GM18951 (cell line): ENCODE results near the gene EIF1AX.
"Not testable (repeated sequence)": the region's sequence is repeated elsewhere in the genome, so short reads cannot be mapped to it uniquely, and the experiment has no call there.

Experiments
- POLR2A ChIP-seq: IDR thresholded peaks from 4 replicates; pipeline ENCODE4 v1.6.1; 2011; ENCODE audit warnings: mild to moderate bottlenecking; ENCODE audit not compliant: insufficient read length, insufficient read depth; ENCODE audit errors: extremely low read depth
- in situ Hi-C: fragments of 300-500 bp; cut with MboI; formaldehyde crosslinking; loops from one replicate; pipeline ENCODE4 v1.12.0; 2022; ENCODE audit warnings: low sequenced_read_pairs, mixed read lengths, inconsistent platforms; ENCODE audit not compliant: unreplicated experiment

The EIF1AX gene

DNA sequence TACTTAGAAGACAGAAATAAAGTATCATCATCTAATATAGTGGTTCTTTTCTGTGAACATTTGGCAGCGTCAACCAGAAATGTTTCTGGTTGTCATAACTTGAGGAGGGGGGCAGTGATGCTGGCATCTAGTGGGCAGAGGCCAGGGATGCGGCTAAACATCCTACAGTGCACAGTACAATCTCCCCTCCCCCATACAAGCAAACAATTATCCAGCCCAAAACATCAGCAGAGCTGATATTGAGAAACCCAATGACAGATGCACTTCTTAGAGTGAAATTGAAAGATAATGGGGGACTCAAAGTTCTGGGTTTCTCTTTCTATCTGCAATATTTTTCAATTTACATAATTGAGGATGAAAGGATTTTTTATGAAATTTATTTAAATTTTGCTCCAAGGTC lies 1.9 kb upstream of the EIF1AX start:
- TF ChIP-seq POLR2A, result no peak
- in situ Hi-C loops, result no loop called here

DNA sequence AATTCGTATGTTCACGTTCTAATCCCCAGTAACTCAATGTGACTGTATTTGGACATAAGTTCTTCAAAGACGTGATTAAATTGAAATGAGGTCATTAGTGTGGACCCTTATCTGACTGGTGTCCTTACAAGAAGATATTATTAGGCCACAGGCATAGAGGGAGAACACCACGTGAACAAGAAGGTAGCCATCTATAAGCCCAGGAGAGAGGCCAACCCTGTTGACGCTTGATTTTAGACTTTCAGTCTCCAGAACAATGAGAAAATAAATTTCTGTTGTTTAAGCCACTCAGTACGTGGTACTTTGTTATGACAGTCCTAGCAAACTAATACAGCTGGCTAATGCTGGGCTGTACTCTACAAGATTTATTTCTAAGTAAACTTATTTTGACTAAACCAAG lies 1.5 kb upstream of the EIF1AX start:
- in situ Hi-C loops, result no loop called here
- TF ChIP-seq POLR2A, result no peak

DNA sequence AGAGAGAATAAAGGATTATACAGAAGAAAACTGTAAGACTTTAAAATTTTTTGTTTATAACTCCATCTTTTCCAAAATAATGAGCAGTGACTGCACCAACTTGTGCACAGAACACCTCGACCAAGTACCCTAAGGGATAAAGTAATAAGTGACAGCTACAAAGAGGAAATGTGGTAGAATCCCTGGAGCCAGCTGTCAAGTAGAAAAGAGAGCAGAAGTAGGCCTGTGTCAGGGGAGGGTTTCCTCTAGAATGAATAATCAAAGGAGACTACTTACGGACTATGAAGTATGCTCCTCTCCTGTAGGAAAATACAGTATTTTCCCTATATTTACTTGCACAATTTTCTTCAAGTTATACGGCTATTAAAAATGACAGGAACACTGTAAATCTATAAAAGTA lies 1.2 kb downstream of the EIF1AX start:
- in situ Hi-C loops, result no loop called here
- no peak for TF ChIP-seq POLR2A

DNA sequence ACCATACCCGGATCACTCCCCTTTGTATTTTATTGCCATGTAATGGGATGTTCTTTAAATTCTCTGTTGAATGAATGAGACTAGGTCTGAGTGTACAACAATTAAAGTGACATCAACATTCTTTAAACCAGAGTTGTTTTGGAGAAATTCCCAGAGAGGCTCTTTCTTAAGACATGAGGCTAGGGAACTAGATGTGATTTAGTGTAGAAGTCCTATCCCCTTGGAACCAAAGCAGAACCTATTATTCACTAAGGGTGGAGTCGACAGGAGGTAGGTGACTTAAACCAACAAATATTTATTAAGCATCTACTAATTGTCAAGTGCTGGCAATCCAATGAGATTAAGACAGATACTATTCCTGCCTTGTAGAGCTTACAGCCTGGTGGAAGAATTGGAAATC lies 1.7 kb downstream of the EIF1AX start:
- TF ChIP-seq POLR2A, result no peak
- in situ Hi-C loops, result no loop called here

DNA sequence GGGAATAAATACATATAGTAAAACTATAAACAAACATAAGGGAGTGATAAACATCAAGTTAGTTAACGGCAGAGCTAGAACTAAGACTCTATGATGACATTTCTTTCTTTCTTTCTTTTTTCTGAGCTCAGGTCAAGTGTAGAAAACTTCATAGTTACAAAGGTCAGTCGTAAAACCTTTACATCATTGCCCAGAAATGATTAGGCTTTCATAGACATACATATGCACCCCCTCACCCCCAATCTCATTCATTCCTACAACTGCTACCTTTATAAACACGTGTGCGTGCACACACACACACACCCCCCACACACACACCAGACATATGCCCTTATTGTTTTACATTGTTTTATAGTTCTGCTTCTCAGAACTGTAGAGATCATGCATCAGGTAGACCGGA lies 5.7 kb downstream of the EIF1AX start:
- in situ Hi-C loops, result no loop called here
- no peak for TF ChIP-seq POLR2A

DNA sequence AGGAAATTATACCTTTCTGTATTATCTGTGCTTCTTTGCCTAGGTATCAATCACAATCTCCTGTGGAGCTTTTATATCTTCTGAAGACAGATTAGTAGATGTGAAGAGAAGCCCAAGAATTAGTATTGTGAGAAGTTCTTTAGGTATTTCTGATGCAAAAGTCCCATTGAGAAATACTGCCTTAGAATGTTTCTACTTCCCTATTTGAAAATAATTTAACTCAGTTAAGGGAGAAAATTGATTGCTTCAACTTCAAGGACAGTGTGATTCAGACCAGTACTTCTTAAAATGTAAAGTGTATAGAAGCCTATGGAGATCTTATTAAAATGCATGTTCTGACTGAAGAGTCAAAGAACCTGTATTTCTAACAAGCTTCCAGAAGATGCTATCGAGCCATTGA lies 9.0 kb downstream of the EIF1AX start:
- in situ Hi-C loops, result no loop called here
- TF ChIP-seq POLR2A, result no peak

DNA sequence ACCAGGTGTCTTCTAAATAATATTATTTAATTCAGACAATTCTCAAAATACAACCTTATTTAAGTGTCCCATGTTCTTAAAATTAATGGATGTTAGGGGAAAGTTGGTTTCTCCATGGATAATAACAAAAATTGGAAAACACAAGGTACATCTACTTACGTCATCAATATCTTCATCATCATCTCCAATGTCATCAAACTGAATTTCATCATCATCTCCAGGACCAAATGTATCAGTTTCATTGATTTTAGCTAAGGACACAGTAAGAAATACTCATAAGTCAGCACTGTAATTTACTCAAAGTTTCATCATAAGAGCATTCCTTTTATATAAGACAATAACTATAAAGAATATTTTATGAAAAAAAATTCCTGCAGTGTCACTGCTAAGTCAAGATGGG lies 11.3 kb downstream of the EIF1AX start:
- TF ChIP-seq POLR2A, result no peak
- in situ Hi-C loops, result no loop called here

DNA sequence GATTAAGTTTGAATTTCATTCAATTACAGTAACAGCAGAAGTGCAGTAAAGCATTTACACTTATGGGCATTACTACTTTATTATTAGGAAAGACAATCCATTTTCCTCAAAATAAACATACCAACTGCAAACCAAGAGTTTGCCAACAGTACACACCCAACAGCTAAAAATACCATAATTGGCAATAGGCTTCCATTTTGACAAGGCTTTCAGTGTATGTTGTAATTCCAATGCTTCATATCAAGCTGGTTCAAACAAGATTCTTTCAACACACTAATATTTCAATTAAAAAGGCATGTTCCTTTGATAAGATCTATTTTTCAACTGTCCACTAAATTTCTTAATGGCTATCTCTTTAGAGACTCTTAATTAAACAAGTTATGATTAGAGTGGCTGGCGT lies 12.1 kb downstream of the EIF1AX start:
- in situ Hi-C loops, result no loop called here
- TF ChIP-seq POLR2A, result no peak

DNA sequence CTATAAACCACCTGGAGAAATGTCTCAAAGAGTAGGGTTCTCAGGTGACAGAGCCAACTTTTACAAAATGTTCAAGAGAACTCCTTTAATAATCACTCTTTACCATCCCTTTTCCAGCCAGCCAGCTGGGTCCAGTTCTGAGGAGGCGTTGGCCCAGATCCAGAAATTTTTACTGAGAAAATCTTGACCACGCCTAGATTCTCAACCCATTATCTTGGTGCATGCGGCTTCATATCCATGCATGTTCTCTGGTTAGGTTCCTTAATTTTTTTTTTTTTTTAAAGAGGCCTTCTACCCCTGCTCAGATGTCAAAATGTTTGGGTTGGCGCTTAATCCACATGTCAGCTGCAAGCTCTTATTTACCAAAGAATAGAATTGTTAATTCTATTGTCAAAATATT lies 13.0 kb downstream of the EIF1AX start:
- in situ Hi-C loops, result no loop called here
- TF ChIP-seq POLR2A, result no peak

DNA sequence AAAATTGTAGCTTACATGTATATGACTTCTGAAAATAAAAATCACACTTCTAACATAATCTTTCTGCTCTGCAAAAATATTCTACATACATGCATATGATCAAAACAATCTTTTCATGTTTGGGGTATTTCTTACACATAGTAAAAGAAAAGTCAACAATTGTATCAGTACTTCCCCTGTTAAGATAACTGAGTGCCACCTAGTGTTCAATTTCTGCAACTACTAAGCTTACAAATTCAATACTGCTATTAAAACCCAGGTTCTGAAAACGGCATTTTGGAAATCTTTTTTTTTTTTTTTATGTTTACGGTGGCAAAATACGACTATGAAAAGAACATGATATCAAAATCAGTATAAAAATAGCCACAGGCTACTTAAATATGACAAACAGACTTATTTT lies 14.2 kb downstream of the EIF1AX start:
- in situ Hi-C loops, result not testable (repeated sequence)

DNA sequence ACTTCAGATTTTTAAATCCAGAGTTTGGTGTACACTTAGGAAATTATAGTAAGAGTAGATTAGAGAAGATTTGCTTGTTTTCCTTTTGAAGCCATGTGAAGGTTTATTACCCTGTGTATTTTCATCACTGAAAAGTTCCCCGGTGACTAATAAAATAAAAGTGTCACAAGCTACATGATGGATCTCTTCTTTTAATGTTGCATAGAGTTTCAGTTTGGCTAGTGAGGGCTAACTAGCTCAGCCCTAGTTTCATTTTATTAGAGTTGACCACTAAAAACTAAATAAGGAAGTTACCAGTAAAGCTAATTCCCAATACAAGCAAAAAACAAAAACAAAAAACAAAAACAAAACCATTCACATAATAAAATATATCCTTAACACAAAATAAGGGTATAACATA lies 14.8 kb downstream of the EIF1AX start:
- in situ Hi-C loops, result not testable (repeated sequence)

DNA sequence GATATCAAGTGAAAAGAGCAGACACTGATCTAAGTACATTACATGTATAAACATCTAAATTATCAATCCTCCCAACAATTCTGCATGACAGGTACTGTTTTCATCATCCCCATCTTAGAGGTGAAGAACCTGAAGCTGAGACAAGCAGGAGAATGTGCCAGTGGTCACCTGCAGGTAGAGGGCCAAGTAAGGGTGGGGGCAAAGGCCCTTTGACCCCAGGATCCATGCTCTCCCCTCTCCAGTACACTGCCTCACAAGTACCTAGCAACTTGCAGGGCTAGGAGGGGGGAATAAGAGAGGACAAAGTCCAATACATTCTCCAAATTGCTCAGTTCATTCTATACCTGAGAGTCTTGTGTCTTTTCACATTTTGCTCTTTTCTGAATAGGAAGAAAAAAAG lies 16.7 kb downstream of the EIF1AX start:
- no peak for TF ChIP-seq POLR2A
- in situ Hi-C loops, result no loop called here

DNA sequence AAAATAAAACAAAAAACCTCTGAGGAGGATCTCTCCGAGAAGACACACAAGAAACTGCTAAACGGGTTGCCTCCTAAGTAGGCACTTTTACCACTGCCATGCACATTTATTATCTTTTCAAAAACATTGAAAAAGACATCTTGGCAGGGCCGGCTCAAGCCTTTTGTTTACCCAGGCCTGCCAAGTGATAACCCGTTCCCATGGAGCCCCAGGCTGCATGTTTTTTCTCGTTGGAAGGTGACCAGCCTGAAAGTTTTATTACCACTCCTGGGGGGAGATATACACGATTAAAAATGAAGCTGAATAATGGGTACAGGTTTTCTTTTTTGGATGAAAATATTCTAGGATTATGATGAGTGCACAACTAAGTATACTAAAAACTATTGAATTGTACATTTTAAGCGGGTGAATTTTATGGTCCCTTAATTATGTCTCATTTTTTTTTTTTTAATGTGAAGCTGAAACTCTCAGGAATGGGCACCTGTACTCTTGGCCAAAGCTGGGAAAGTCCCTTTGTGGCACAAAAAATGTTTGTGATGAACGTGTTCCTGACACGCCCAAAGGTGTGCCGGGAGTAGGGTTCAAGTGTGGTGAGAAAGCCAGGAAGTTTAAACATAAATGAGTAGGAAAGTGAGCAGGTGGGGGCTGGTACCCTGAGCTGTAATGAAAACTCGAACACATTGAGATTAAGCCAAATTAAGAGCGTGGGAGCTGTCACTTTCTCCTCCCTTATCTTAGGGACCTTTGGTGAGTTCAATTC lies 23.4 kb downstream of the EIF1AX start:
- no peak for TF ChIP-seq POLR2A
- in situ Hi-C loops, result no loop called here

DNA sequence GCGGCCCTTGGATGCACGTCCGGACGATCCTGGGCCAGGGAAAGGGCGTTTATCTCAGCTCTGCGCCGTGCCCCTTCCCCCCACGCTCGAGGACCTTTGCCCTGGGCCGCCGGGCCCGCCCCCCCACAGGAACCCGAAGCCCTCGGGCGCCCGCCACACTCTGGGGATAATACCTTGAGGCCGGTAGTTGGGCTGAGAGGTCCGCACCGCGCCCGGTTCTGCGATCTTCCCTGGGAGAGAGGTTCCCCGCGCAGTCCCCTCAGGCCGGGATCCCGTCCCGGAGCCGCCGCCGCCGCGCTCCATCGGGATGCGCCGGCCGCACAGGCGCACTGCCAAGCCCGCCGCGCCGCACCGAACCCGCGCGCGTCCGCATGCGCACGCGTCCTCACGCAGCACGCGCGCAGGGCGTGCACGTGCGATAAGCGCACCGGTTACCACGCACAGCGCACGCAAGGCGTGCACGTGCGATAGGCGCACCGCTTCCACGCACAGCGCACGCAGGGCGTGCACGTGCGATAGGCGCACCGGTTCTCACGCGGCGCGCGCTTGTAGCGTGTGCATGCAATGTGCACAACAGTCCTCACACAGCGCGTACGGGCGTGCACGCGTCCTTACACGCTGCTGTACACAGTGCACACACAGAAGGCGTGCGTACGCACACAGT lies 24.9 kb downstream of the EIF1AX start, which contains the start of gene MAP7D2:
TSS of gene MAP7D2 (minus strand) at position 331 of the 664 bp plus-strand sequence. CDS start at position 303, 28 bp downstream.
- no peak for TF ChIP-seq POLR2A
- in situ Hi-C loops, result no loop called here
